DOHH2 (cell line): Measurements from ENCODE around the gene C5orf58.

Source experiments
- H3F3A ChIP-seq: fragments of 200-600 bp; sonication (generic), shearing (Covaris generic); 2 replicates; pipeline ENCODE4 v1.6.0; 2016; ENCODE audit warnings: antibody characterized with exemption, mild to moderate bottlenecking; ENCODE audit not compliant: control insufficient read depth, insufficient read depth
- H3K27ac ChIP-seq: fragments of 200-600 bp; sonication (generic); 2 replicates; pipeline ENCODE4 v1.5.1; 2014; ENCODE audit warnings: low read depth, mild to moderate bottlenecking, low read length, moderate library complexity
- H3K27me3 ChIP-seq: fragments of 200-600 bp; sonication (generic); 2 replicates; pipeline ENCODE4 v1.6.1; 2014; ENCODE audit warnings: mild to moderate bottlenecking, low read length, mixed read lengths; ENCODE audit not compliant: control insufficient read depth
- H3K36me3 ChIP-seq: fragments of 200-600 bp; sonication (generic); 2 replicates; pipeline ENCODE4 v1.6.1; 2014; ENCODE audit warnings: mild to moderate bottlenecking, low read length, moderate library complexity, mixed read lengths; ENCODE audit not compliant: control insufficient read depth
- H3K4me1 ChIP-seq: fragments of 200-600 bp; sonication (generic); 2 replicates; pipeline ENCODE4 v1.6.1; 2014; ENCODE audit warnings: mild to moderate bottlenecking, low read length, mixed read lengths; ENCODE audit not compliant: control insufficient read depth
- H3K4me2 ChIP-seq: fragments of 200-600 bp; sonication (generic); 2 replicates; pipeline ENCODE4 v1.6.0; 2014; ENCODE audit warnings: mild to moderate bottlenecking, low read length, moderate library complexity
- H3K4me3 ChIP-seq: fragments of 200-600 bp; sonication (generic); 2 replicates; pipeline ENCODE4 v1.5.1; 2014; ENCODE audit warnings: mild to moderate bottlenecking, low read length, mixed read lengths
- H3K79me2 ChIP-seq: fragments of 200-600 bp; sonication (generic); 2 replicates; pipeline ENCODE4 v1.6.1; 2014; ENCODE audit warnings: mild to moderate bottlenecking, low read length, mixed read lengths; ENCODE audit not compliant: control insufficient read depth
- H3K9me2 ChIP-seq: fragments of 200-600 bp; sonication (generic); replicated peaks from 2 replicates; pipeline ENCODE4 v1.6.1; 2014; ENCODE audit warnings: mild to moderate bottlenecking, low read length, mixed read lengths; ENCODE audit not compliant: control insufficient read depth
- H3K9me3 ChIP-seq: fragments of 200-600 bp; sonication (generic); 2 replicates; pipeline ENCODE4 v1.6.1; 2014; ENCODE audit warnings: antibody characterized with exemption, low read length, mixed read lengths; ENCODE audit not compliant: control insufficient read depth, insufficient read depth
- H4K20me1 ChIP-seq: fragments of 200-600 bp; sonication (generic); 2 replicates; pipeline ENCODE4 v1.6.0; 2014; ENCODE audit warnings: low read depth, mild to moderate bottlenecking, antibody characterized with exemption, low read length, moderate library complexity; ENCODE audit not compliant: control insufficient read depth, insufficient read depth
- EZH2phosphoT487 ChIP-seq: fragments of 200-600 bp; sonication (generic); IDR thresholded peaks from 2 replicates; pipeline ENCODE4 v1.6.1; 2017; ENCODE audit warnings: borderline replicate concordance, mild to moderate bottlenecking, antibody characterized with exemption, low read length, moderate library complexity, mixed read lengths
- TF ChIP-seq, protein P1 (sequence below): fragments of 200-600 bp; sonication (generic); IDR thresholded peaks from one replicate; pipeline ENCODE4 v1.5.1; 2014; ENCODE audit warnings: antibody characterized with exemption, mild to moderate bottlenecking, low read depth, low read length; ENCODE audit not compliant: poor library complexity, severe bottlenecking

C5orf58 gene

DNA sequence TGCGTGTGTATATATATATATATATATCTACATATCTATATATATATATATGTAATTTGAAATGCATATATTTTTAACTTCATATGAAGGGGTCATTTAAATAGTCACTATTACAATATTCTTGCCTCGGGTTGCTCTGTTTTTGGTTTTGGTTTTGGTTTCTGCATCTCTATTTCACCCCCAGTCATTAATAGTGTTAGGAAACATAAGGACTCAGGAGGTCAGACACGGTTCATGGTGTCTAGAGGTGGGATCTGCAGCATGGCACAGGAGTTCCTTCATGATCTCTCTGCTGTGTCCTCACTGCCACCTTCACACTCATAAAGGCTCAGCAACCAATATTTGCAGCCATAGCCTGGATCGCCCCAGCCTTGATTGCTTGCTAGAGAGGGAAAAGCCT is 16.6 kb downstream of the C5orf58 start:
- peaks cover 36% of the 10 kb centered on the region for H3K27me3 ChIP-seq
- no peaks in the 10 kb centered on the region for H4K20me1 ChIP-seq
- TF ChIP-seq, protein P1, sequence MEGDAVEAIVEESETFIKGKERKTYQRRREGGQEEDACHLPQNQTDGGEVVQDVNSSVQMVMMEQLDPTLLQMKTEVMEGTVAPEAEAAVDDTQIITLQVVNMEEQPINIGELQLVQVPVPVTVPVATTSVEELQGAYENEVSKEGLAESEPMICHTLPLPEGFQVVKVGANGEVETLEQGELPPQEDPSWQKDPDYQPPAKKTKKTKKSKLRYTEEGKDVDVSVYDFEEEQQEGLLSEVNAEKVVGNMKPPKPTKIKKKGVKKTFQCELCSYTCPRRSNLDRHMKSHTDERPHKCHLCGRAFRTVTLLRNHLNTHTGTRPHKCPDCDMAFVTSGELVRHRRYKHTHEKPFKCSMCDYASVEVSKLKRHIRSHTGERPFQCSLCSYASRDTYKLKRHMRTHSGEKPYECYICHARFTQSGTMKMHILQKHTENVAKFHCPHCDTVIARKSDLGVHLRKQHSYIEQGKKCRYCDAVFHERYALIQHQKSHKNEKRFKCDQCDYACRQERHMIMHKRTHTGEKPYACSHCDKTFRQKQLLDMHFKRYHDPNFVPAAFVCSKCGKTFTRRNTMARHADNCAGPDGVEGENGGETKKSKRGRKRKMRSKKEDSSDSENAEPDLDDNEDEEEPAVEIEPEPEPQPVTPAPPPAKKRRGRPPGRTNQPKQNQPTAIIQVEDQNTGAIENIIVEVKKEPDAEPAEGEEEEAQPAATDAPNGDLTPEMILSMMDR = no peak
- no peak for TF ChIP-seq EZH2phosphoT487
- no peaks in the 10 kb centered on the region for H3K79me2 ChIP-seq
- peaks cover 4% of the 10 kb centered on the region; the same call in 1 of the 2 replicates for H3K4me1 ChIP-seq
- H3K9me3 ChIP-seq = no peaks in the 10 kb centered on the region
- no peak overlapping the region for H3K4me2 ChIP-seq
- no peak overlapping the region for H3K4me3 ChIP-seq
- H3K9me2 ChIP-seq = no peaks in the 10 kb centered on the region
- no peaks in the 10 kb centered on the region for H3K36me3 ChIP-seq
- H3F3A ChIP-seq = no peaks in the 10 kb centered on the region
- H3K27ac ChIP-seq = no peak overlapping the region

DNA sequence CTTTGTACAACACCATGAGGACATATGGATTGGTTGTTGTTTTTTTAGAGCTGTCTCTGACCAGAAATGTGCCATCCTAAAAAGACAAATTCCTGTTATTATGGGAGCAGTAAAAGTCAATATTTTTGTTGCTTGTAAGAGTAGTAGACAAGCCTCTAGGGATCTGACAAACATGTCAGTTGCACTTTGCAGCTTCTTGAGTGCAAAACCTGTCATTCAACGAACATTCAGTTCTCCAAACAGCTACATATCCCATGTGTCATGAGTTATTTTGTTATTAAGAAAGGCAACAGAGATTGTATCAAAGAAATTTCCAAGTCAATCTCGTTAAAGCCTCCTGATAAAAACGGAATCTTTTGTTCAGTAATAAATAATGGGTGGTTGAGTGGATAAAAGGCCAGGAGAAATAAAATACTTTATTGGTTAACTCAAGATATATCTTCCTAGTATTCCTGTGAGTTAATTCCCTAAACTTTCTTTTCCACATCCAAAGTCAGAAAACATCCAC is 18.1 kb downstream of the C5orf58 start:
- Histone ChIP-seq H3K4me2 (no peak overlapping the region), H3K79me2 (no peaks in the 10 kb centered on the region), H3K27me3 (peaks cover 41% of the 10 kb centered on the region), H3K9me3 (no peaks in the 10 kb centered on the region), H3K4me3 (no peak overlapping the region), H3K4me1 (peaks cover 4% of the 10 kb centered on the region; the same call in 1 of the 2 replicates), H3K9me2 (no peaks in the 10 kb centered on the region), H4K20me1 (no peaks in the 10 kb centered on the region), H3F3A (no peaks in the 10 kb centered on the region), H3K36me3 (no peaks in the 10 kb centered on the region), H3K27ac (no peak overlapping the region)
- no peak for TF ChIP-seq EZH2phosphoT487
- TF ChIP-seq, protein P1 = no peak

DNA sequence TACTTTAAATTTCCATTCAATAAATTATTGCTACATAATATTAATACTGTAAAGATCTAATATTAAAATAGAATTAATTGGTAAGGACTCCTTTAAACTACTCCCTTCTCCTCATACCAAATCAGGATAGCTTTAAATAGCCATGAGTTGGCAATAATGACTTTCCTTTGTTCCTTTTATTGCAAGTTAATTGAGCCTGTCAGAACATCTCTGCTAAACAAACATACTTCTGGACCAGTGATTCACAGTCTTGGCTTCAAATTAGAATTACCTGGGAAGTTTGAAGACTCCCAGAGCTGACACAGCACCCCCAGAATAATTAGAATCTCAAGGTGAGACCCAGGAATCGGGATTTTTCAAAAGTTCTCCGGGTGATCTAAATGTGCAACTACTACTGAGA is 18.7 kb downstream of the C5orf58 start:
- H3K4me3 ChIP-seq = no peak overlapping the region
- H4K20me1 ChIP-seq = no peaks in the 10 kb centered on the region
- no peaks in the 10 kb centered on the region for H3F3A ChIP-seq
- H3K4me2 ChIP-seq = no peak overlapping the region
- no peaks in the 10 kb centered on the region for H3K79me2 ChIP-seq
- H3K36me3 ChIP-seq = no peaks in the 10 kb centered on the region
- H3K4me1 ChIP-seq = peaks cover 4% of the 10 kb centered on the region; the same call in 1 of the 2 replicates
- H3K9me2 ChIP-seq = no peaks in the 10 kb centered on the region
- no peaks in the 10 kb centered on the region for H3K9me3 ChIP-seq
- no peak overlapping the region for H3K27ac ChIP-seq
- TF ChIP-seq EZH2phosphoT487 = no peak
- TF ChIP-seq, protein P1 = no peak
- H3K27me3 ChIP-seq = peaks cover 38% of the 10 kb centered on the region
